GM12864 (cell line): ENCODE data around the gene RACGAP1.

Experiments used
- DNase-seq: peaks from one replicate; pipeline ENCODE4 v3.0.0-alpha.2; 2011; ENCODE audit warnings: low read depth
- H3K4me3 ChIP-seq: 2 replicates; pipeline ENCODE4 v1.5.1; 2011; ENCODE audit warnings: mild to moderate bottlenecking, low read depth, low read length, control low read depth
- TF ChIP-seq, protein P1 (sequence below): IDR thresholded peaks from 2 replicates; pipeline ENCODE4 v1.5.1; 2011; ENCODE audit warnings: low read depth, mild to moderate bottlenecking, moderate library complexity, low read length, control low read depth, inconsistent platforms; ENCODE audit errors: missing control alignments

The RACGAP1 gene

DNA sequence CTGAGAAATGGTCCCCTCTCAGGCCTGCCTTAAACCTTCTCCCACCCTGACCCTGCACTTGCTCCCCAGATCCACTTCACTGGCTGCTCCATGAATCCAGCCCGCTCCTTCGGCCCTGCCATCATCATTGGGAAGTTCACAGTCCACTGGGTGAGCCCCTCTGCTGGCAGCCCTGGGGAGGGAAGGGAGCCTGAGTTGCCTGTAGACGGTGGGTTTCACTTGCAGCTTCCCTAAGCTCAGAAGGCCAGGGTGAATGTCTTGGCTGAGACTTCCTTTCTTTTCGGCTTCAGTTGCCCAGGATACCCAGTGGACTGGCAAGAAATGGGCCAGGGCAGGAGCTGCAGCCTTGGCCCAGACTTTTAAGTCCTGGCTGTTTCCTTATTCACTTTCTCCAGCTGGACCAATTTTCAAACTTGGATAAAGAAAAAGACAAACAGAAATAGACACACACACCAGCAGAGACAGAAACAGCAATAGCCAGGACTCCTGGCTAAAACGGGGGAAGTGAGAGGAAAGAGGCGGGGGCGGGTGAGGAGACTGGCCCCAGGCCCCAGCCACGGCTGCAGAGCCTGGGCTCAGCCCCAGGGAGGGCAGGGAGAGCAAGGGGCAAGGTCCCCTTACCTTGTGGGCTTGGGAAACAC lies 50.5 kb downstream of the RACGAP1 start:
- TF ChIP-seq, protein P1, sequence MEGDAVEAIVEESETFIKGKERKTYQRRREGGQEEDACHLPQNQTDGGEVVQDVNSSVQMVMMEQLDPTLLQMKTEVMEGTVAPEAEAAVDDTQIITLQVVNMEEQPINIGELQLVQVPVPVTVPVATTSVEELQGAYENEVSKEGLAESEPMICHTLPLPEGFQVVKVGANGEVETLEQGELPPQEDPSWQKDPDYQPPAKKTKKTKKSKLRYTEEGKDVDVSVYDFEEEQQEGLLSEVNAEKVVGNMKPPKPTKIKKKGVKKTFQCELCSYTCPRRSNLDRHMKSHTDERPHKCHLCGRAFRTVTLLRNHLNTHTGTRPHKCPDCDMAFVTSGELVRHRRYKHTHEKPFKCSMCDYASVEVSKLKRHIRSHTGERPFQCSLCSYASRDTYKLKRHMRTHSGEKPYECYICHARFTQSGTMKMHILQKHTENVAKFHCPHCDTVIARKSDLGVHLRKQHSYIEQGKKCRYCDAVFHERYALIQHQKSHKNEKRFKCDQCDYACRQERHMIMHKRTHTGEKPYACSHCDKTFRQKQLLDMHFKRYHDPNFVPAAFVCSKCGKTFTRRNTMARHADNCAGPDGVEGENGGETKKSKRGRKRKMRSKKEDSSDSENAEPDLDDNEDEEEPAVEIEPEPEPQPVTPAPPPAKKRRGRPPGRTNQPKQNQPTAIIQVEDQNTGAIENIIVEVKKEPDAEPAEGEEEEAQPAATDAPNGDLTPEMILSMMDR: no peak
- no peak overlapping the region for H3K4me3 ChIP-seq
- DNase-seq: no peak

DNA sequence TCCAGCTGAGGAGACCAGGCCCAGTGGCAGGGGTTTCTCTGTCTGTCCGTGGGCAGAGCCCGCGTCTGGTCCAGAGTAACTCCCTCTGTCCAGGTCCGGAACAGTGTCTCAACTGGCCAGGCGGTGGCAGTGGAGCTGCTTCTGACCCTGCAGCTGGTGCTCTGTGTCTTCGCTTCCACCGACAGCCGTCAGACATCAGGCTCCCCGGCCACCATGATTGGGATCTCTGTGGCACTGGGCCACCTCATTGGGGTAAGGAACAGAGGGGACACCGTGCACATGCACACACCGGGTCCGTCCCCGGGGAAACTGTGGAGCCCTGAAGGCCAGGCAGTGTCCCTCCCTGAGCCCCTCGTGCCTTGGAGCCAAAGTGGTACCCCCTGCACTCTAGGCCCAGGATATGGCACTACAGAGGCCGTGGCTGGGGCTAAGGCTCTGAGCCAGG lies 51.0 kb downstream of the RACGAP1 start:
- no peak overlapping the region for H3K4me3 ChIP-seq
- TF ChIP-seq, protein P1: no peak
- no peak for DNase-seq

DNA sequence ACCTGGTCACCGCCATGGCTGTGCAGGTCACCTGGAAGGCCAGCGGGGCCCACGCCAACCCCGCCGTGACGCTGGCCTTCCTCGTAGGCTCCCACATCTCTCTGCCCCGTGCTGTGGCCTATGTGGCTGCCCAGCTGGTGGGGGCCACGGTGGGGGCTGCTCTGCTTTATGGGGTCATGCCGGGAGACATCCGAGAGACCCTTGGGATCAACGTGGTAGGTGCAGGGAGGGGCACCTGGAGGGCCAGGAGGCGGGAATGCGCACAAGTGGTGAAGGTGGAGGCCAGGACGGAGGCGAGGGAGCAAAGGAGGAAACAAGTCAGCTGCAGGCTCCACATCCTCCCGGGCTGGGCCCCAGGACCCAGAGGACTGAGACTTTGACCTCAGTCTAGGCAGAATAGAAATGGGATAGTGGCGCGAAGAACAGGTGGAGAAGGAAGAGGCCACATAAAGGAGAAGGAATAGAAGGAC lies 51.9 kb downstream of the RACGAP1 start:
- no peak overlapping the region for H3K4me3 ChIP-seq
- TF ChIP-seq, protein P1: no peak
- DNase-seq: no peak

DNA sequence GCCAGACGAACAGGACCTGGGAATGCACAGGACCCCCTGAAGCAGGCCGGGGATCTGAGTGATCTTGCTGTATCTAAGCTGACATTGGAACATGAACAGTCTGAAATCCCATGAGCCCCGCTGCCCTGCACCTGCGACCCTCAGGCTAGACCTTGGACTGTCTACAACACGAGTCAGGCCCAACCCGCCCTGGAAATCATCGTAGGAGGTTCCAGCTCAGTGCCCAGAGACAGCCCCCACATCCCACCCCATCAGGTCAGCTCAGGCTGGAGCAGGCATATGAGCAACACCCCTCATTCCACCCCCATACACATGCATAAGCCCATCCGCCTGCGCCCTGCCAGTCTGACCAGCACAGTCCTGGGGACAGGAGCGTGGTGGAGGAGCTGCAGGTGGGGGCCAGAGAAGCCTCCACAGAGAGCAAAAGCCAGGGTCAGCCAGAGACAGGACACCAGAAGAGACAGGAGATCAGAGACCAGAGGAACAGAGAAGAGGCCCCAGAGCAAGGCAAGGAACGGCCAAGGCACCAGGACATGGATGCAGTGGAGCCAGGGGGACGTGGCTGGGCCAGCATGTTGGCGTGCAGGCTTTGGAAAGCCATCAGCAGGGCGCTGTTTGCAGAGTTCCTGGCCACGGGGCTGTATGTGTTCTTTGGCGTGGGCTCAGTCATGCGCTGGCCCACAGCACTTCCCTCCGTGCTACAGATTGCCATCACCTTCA lies 52.5 kb downstream of the RACGAP1 start, which contains the start of gene AQP6:
TSS of gene AQP6 (plus strand) at position 307 of the 720 bp plus-strand sequence. CDS start at position 534, 227 bp downstream.
- TF ChIP-seq, protein P1: no peak
- DNase-seq: no peak
- H3K4me3 ChIP-seq: no peak within 1 kb of the TSS

DNA sequence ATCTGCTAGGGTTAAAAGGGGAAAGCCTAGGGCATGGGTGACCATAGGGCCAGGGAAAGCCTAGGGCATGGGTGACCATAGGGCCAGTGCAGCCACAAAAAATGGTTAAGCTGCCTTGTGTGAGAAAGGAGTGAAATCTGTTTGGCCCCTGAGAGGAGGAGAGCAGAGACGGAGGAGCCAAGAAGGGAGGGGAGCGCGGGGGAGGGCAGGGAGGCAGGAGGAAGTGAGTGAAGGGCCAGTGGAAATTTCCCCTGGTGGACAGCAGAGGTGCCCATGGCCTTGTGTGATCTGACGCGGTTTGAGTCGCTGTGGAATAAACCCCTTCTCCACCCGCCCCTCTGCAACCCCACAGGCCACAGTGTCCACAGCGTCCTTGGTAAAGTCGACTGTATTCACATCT lies 53.2 kb downstream of the RACGAP1 start:
- TF ChIP-seq, protein P1: no peak
- H3K4me3 ChIP-seq: no peak overlapping the region
- no peak for DNase-seq

DNA sequence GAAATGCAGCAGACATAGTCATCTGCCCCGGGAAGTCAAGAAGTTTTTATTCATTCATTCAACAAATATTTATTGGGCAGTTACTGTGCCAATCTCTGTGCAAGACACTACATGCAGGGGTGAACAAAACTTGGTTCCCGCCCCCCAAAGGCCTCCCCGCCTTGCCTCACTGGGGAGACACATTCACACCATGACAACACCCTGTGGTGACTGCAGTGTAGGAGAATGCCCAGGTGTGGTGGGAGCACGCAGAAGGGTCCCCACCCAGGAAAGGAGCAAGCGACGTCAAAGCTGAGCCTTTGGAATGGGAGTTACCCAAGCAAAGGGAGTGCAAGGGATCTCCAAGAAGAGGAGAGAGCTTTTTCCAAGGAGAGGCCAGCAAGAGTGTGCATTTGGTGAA lies 54.2 kb downstream of the RACGAP1 start:
- TF ChIP-seq, protein P1: no peak
- no peak for DNase-seq
- no peak overlapping the region for H3K4me3 ChIP-seq

DNA sequence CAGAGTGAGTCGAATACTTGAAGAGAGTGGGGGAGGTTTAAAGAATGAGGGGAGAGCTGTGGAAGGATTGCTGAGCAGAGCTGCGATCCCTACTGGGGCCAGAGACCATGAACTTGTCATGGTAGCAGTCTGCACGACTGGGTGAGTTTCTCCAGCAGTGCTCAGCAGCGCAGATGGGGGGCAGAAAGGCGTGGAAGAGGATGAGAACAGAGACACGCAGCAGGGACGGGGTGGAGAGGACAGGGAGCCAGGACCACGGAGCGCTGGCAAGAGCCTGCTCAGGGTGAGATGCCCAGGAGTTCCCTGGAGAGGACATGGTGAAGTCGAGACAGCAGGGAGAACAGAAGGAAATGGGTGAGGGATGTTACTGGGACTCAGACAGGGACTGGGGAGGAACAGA lies 54.6 kb downstream of the RACGAP1 start:
- DNase-seq: no peak
- TF ChIP-seq, protein P1: no peak
- no peak overlapping the region for H3K4me3 ChIP-seq
